ENCODE data around the gene TBC1D22A.

DNA sequence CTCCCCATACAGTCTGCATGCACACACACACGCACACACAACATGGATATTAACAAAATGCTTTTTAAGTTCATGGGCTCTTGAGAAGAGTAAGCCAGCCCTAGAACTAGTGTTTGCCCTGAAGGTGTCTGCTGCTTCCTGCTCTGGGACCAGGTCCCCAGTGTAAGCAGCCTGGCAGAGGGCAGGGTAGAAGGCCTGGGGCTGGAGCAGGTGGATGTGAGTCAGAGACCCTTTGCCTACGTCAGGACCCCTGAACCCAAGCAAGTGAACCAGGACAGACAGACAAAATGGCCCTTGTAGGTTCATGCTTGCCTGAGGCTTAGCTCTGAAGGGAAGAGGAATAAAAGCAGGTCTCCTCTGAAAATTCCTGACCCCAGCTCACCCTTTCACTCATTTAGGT, 357.9 kb downstream of the TBC1D22A start:
- TF ChIP-seq ZNF70 (CRISPR knock-in tag; IDR thresholded peaks at IDR 0.05) (no peak), TCF4 (CRISPR knock-in tag; IDR thresholded peaks at IDR 0.05; ENCODE audit: borderline replicate concordance) (no peak)
